Measurements from ENCODE around the gene IGF2BP3.

DNA sequence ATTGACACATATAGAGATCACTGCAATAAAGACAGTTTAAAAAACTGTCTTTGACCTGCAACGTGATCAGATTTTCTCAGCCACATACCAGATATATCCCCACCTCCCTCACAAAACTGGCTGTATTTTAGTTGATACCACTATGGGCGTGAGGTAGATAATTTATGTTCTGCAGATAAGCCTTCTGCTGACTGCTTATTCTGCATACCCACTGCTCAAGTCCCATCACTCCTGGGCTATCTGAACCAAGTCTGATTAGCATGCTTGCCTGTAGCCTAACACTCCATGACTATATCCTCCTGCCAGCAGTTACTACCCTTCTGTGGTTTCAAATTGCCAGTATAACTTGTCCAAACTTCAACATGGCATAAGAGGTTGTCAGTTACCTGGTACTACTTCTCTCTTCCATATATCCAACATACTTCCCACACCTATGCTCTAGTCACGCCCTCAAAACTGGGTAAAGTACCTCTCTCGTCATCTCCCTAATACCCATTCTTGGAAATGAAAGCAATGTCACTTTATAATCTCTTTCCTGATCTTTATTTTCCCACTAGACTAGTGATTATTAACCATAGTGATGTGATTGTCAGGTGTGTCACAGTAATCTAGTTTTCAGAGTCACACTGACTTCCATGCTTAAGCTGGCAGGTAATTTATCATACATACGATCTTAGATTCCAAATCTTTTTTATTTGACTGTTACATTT is 100.4 kb downstream of the IGF2BP3 start:
- no peak for TF ChIP-seq POLR2A (IDR thresholded peaks at IDR 0.05; ENCODE audit: low read depth, low read length)
- TF ChIP-seq TAF1 (IDR thresholded peaks at IDR 0.05; ENCODE audit: low read depth, low read length): no peak
- TF ChIP-seq POLR2AphosphoS5 (IDR thresholded peaks at IDR 0.05; ENCODE audit: low read depth, low read length): no peak
- TF ChIP-seq SPI1 (IDR thresholded peaks at IDR 0.05; ENCODE audit: low read depth, low read length): no peak

All from GM12891 (cell line).